ENCODE results near the gene ZCWPW1.
"Not testable (repeated sequence)": the region's sequence is repeated elsewhere in the genome, so short reads cannot be mapped to it uniquely, and the experiment has no call there.

Gene ZCWPW1

DNA sequence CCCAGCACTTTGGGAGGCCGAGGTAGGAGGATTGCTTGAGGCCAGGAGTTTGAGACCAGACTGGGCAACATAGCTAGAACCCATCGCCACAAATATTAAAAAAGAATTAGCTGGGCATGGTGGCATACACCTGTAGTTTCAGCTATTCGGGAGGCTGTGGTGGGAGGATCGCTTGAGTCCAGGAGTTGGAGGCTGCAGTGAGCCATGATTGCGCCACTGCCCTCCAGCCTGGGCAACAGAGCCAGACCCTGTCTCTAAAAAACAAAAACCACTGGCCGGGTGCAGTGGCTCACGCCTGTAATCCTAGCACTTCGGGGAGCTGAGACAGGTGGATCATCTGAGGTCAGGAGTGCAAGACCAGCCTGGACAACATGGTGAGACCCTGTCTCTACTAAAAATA lies 25.4 kb upstream of the ZCWPW1 start:
- DNase-seq: not testable (repeated sequence)

GRCh38 chr7:100452513-100452912 lies 24.0 kb upstream of the ZCWPW1 start:
- DNase-seq: no peak

DNA sequence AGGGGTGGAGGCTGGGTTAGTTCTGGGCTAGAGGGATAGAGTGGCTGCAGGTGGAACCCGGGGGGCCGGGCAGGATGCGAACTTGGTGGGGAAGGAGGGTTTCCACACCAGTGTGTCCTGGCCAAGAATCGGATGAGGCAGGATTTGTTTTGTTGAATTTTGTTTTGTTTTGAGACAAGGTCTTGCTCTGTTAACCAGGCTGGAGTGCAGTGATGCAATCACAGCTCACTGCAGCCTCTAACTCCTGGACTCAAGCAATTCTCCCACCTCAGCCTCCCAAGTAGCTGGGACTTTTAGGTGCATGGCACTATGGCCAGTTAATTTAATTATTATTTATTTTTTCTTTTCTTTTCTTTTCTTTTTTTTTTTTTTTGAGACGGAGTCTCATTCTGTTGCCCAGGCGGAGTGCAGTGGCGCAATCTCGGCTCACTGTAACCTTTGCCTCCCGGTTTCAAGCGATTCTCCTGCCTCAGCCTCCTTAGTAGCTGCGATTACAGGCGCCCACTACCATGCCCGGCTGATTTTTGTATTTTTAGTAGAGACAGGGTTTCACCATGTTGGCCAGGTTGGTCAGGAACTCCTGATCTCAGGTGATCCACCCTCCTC lies 20.8 kb upstream of the ZCWPW1 start:
- no peak for DNase-seq

DNA sequence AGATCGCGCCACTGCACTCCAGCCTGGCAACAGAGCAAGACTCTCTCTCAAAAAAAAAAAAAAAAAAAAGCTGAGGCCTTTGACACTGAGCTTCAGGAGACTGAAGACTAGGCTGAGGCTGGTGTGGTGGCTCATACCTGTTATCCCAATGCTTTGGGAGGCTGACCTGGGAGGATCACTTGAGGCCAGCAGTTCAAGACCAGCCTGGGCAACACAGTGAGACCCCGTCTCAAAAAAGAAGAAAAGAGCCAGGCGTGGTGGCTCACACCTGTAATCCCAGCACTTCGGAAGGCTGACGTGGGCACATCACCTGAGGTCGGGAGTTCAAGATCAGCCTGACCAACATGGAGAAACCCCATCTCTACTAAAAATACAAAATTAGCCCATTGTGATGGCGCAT lies 18.9 kb upstream of the ZCWPW1 start:
- DNase-seq: not testable (repeated sequence)

GRCh38 chr7:100446040-100446439 lies 17.5 kb upstream of the ZCWPW1 start:
- no peak for DNase-seq

GRCh38 chr7:100444311-100445278 lies 16.1 kb upstream of the ZCWPW1 start:
- DNase-seq: no peak

GRCh38 chr7:100443096-100443840 lies 14.8 kb upstream of the ZCWPW1 start:
- no peak for DNase-seq

GRCh38 chr7:100441641-100442535 lies 13.4 kb upstream of the ZCWPW1 start:
- no peak for DNase-seq

GRCh38 chr7:100439244-100439643 lies 10.7 kb upstream of the ZCWPW1 start:
- DNase-seq: not testable (repeated sequence)

GRCh38 chr7:100438731-100439130 lies 10.2 kb upstream of the ZCWPW1 start:
- DNase-seq: not testable (repeated sequence)

- no peak for DNase-seq
Observed at GRCh38 chr7:100438172-100438571, 9.7 kb upstream of the ZCWPW1 start.

DNA sequence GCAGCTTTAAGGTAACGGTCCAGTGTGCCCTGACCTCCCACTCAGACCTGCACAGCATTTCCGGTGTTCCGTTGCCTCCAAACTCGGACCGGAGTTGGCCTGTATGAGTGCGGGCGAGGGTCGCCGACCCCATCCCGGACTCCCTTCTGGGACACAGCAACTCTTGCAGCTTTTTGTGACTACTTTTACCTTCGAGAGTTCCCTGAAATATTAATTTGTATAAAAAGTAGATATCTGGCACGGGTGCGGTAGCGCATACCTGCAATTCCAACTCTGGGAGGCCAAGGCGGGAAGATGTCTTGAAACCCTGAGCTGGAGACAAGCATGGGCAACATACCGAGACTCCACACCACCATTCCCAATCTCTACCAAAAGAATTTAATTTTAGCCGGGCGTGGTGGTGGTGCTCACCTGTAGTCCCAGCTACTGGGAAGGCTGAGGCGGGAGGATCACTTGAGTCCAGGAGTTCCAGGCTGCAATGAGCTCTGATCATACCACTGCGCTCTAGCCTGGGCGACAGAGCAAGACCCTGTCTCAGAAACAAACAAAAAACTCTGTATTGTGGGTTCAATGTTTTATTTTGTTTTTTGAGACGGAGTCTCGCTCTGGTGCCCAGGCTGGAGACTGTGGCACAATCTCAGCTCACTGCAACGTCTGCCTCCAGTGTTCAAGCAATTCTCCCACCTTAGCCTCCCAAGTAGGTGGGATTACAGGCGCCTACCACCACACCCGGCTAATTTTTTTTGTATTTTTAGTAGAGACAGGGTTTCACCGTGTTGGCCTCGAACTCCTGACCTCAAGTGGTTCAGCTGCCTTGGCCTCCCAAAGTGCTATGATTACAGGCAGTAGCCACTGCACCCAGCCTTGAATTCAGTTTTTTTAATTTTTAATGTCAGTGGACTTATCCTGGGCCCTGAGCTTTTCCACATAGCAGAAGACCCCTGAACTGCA lies 8.9 kb upstream of the ZCWPW1 start:
- no peak for DNase-seq

DNA sequence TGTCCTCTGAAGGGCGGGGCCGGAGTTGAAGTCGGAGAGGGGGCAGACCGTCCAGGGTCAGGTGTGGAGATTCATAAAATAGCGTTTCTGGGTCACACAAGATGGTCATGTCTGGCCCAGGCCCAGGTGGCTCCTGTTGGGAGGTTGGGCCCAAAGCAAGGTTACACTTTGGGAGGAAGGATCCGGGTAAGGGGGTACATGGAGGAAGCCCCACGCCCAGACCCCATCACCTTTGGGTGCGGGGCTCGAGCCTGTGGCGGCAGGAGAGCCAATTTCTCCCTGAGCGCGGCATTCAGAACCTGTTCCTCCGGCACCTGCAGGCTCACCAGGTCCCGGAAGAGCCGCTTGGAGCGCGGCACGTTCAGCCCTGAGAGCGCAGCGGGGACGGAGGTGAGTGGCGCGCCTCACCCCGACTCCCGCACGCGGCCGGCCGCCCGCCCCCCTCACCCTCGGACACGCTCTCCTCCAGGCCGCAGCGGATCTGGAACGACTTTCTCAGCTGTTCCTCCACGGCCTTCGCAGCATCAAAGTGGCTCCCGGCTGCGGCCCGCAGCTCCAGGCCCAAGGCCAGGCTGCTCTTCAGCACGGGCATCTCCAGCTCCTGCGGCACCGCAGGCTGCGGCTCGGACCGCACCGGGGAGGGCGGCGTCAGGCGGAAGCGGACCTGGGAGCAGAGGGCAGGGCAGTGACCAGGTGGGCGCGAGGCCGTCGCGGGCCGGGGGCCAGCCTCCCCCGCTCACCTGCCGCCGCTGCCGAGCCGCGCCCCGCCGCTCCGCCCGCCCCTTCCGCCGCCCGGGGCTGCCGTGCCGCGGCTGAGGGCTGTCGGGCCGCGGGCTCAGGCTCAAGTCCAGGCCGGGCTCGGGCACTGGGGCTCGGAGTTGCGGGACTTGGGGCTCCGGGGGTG lies 7.2 kb upstream of the ZCWPW1 start:
- DNase-seq: peak; percentile 56

DNA sequence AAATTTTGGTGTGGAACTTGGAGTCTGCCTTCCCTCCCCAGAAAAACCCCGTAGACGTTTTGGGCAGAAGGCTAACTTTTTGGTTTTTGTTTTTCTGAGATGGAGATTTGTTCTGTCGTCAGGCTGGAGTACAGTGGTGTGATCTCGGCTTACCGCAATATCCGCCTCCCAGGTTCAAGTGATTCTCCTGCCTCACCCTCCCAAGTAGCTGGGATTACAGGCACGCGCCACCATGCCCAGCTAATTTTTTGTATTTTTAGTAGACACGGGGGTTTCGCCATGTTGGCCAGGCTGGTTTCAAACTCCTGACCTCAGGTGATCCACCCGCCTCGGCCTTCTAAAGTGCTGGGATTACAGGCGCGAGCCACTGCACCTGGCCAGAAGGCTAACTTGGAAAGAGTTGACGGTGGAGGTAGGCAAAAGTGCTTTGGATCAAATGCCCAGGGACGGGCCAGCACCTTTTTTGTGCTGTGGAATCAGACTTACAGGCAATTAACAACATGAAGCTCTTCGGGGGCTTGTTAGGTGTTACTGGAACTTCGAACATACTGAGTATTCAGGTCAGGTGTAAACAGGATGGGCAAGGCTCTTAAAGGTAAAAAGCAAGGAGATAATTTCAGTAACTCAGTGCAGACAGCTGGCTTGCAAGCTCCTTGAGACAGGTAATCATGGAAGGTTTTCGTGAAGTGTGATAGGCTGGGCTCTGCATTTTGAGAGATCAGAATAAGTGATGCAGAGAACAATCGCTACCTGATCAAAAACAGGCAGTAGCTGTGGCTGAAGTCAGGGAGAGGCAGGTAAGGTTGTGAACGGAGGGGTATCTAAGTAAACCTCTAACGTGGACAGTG lies 6.0 kb upstream of the ZCWPW1 start:
- DNase-seq: no peak

- DNase-seq: no peak
Observed at GRCh38 chr7:100433592-100434296, 5.2 kb upstream of the ZCWPW1 start.

DNA sequence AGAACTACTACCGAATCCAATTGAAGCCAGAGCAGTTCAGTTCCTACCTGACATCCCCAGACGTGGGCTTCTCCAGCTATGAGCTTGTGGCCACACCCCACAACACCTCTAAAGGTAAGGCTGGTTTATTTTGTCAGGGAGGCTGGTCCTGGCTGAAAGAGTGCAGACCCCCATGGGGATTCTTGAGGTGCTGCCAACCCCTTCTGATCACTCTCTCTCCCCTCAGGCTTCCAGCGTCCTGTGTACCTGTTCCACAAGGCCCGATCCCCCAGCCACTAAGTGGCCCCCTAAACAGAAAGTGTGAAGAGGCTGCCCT lies 4.7 kb upstream of the ZCWPW1 start:
- DNase-seq: no peak

DNA sequence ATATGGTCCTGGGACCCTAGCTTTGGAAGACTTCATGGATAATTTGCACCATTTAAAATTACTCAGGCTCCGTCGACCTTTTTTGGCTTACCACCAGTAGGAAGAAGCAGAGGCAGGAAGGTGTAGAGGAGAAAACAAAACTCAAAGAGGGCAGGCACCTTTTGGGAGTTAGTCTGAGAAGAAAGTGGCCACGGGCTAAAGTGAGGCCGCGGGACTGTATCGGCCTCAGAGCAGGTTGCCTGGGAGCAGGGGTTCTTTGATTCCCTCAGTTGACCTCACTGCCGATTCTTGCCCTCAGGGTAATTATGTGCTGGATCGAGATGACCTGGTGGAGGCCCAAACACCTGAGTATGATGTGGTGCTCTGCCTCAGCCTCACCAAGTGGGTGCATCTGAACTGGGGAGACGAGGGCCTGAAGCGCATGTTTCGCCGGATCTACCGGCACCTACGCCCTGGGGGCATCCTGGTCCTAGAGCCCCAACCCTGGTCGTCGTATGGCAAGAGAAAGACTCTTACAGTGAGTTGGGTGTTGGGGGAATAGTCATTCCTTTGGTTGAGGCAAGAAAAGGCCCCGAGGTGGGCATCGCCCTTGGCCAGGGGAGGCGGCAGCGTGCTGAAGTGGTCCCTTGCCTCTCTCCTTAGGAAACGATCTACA lies 4.2 kb upstream of the ZCWPW1 start:
- no peak for DNase-seq

GRCh38 chr7:100432053-100432452 lies 3.5 kb upstream of the ZCWPW1 start:
- DNase-seq: no peak

All from activated CD4-positive, alpha-beta T cell treated with anti-CD3 and anti-CD28 coated beads, Interleukin-2, amount 50 U/mL, for 1 hour (primary cell).